GM18951 (cell line): Measurements from ENCODE around the gene MYO18B.

Experiments used
- POLR2A ChIP-seq: IDR thresholded peaks from 4 replicates; pipeline ENCODE4 v1.6.1; 2011; ENCODE audit warnings: mild to moderate bottlenecking; ENCODE audit not compliant: insufficient read length, insufficient read depth; ENCODE audit errors: extremely low read depth
- in situ Hi-C: fragments of 300-500 bp; cut with MboI; formaldehyde crosslinking; loops from one replicate; pipeline ENCODE4 v1.12.0; 2022; ENCODE audit warnings: low sequenced_read_pairs, mixed read lengths, inconsistent platforms; ENCODE audit not compliant: unreplicated experiment

MYO18B gene

GRCh38 chr22:25741692-25742626 is at the start of gene MYO18B:
MYO18B (plus strand) TSS chr22:25742188; CDS start chr22:25761093, 18,905 bp downstream.
- in situ Hi-C loops, result no loop called here
- no peak for TF ChIP-seq POLR2A

GRCh38 chr22:25692397-25693267 is 49.4 kb upstream of the MYO18B start:
- TF ChIP-seq POLR2A, result no peak
- in situ Hi-C loops, result no loop called here

GRCh38 chr22:25693268-25693565 is 48.8 kb upstream of the MYO18B start:
- no peak for TF ChIP-seq POLR2A
- in situ Hi-C loops, result no loop called here

- no peak for TF ChIP-seq POLR2A
- in situ Hi-C loops, result no loop called here
These were observed 47.6 kb upstream of the MYO18B start for GRCh38 chr22:25694196-25694907.

GRCh38 chr22:25695146-25695545 is 46.8 kb upstream of the MYO18B start:
- in situ Hi-C loops, result no loop called here
- TF ChIP-seq POLR2A, result no peak

- in situ Hi-C loops, result no loop called here
- TF ChIP-seq POLR2A, result no peak
These were observed 45.2 kb upstream of the MYO18B start for GRCh38 chr22:25696763-25697162.

- in situ Hi-C loops, result no loop called here
- no peak for TF ChIP-seq POLR2A
These were observed 44.8 kb upstream of the MYO18B start for GRCh38 chr22:25697181-25697664.

GRCh38 chr22:25697978-25698377 is 44.0 kb upstream of the MYO18B start:
- in situ Hi-C loops, result no loop called here
- no peak for TF ChIP-seq POLR2A

GRCh38 chr22:25698461-25698860 is 43.5 kb upstream of the MYO18B start:
- in situ Hi-C loops, result no loop called here

GRCh38 chr22:25698978-25699377 is 43.0 kb upstream of the MYO18B start:
- TF ChIP-seq POLR2A, result no peak
- in situ Hi-C loops, result no loop called here

More at GRCh38 chr22:25698461-25698860, 43.5 kb upstream of the MYO18B start:
- no peak for TF ChIP-seq POLR2A

- TF ChIP-seq POLR2A, result no peak
- in situ Hi-C loops, result loop anchor here (10.0 kb wide), 2 partner anchors 146 to 236 kb away; no protein-coding TSS in a partner anchor
These were observed 40.8 kb upstream of the MYO18B start for GRCh38 chr22:25701056-25701780.

GRCh38 chr22:25702040-25702439 is 39.9 kb upstream of the MYO18B start:
- in situ Hi-C loops, result loop anchor here (10.0 kb wide), 2 partner anchors 147 to 237 kb away; no protein-coding TSS in a partner anchor
- TF ChIP-seq POLR2A, result no peak
